Loucy (cell line): ENCODE data around the gene DSCAM.

Experiments
- EZH2phosphoT487 ChIP-seq: fragments of 200-600 bp; IDR thresholded peaks from 2 replicates; pipeline ENCODE4 v1.6.1; 2018; ENCODE audit warnings: antibody characterized with exemption, mild to moderate bottlenecking, moderate library complexity, borderline replicate concordance
- TF ChIP-seq, protein P1 (sequence below): fragments of 200-600 bp; sonication (generic); conservative IDR thresholded peaks from 2 replicates; pipeline ENCODE4 v1.5.1; 2014; ENCODE audit warnings: mild to moderate bottlenecking, antibody characterized with exemption, low read length

DNA sequence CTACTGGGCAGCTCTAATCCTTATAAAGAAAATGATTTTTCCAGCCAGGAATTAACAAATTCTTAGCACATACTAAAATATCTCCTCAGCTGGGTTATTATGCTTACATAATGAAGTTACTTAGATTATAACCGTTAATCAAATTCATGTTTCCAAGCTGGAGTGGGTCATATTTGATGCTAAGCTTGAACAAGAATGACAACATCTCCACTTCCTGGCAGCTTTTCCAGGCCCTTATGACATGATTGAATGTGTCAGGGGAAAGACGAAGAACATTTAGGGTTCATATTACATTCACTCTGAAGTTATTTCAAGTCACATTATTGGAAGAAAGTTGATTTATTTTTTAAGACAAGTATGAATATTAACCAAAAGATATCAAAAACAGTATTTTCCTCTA lies 646.0 kb downstream of the DSCAM start:
- TF ChIP-seq, protein P1, sequence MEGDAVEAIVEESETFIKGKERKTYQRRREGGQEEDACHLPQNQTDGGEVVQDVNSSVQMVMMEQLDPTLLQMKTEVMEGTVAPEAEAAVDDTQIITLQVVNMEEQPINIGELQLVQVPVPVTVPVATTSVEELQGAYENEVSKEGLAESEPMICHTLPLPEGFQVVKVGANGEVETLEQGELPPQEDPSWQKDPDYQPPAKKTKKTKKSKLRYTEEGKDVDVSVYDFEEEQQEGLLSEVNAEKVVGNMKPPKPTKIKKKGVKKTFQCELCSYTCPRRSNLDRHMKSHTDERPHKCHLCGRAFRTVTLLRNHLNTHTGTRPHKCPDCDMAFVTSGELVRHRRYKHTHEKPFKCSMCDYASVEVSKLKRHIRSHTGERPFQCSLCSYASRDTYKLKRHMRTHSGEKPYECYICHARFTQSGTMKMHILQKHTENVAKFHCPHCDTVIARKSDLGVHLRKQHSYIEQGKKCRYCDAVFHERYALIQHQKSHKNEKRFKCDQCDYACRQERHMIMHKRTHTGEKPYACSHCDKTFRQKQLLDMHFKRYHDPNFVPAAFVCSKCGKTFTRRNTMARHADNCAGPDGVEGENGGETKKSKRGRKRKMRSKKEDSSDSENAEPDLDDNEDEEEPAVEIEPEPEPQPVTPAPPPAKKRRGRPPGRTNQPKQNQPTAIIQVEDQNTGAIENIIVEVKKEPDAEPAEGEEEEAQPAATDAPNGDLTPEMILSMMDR = no peak
- TF ChIP-seq EZH2phosphoT487 = no peak
